NCI-H2081 (cell line): ENCODE data around the gene FARP1.

Experiments
- DNase-seq, 2 experiments: peaks; one replicate each; lab custom pipeline; 2025; lab: John Stamatoyannopoulos, UW

Gene FARP1

GRCh38 chr13:98420554-98421175, 277.8 kb downstream of the FARP1 start:
- no peak for DNase-seq

GRCh38 chr13:98422046-98422445, 279.2 kb downstream of the FARP1 start:
- DNase-seq, result no peak

DNA sequence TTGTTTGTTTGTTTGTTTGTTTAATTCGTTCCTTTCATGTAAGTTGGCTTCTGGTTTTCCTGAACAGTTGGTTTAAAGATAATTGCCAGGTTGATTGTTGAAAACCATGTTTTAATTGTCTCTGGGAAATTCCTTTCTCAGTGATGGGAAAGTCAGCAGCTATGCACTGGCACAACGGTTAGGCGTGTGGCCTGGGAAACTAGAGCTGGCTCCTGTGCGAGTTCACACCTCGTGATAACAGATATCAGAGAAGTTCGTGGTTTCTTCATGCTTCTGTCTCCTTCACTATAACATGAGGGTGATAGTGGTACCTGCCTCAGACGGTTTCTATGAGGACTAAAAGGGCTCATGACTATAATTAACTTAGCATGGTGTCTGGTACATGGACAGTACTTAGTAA, 280.5 kb downstream of the FARP1 start:
- no peak for DNase-seq

- no peak for DNase-seq
Measured at GRCh38 chr13:98427331-98427995, 284.6 kb downstream of the FARP1 start.

DNA sequence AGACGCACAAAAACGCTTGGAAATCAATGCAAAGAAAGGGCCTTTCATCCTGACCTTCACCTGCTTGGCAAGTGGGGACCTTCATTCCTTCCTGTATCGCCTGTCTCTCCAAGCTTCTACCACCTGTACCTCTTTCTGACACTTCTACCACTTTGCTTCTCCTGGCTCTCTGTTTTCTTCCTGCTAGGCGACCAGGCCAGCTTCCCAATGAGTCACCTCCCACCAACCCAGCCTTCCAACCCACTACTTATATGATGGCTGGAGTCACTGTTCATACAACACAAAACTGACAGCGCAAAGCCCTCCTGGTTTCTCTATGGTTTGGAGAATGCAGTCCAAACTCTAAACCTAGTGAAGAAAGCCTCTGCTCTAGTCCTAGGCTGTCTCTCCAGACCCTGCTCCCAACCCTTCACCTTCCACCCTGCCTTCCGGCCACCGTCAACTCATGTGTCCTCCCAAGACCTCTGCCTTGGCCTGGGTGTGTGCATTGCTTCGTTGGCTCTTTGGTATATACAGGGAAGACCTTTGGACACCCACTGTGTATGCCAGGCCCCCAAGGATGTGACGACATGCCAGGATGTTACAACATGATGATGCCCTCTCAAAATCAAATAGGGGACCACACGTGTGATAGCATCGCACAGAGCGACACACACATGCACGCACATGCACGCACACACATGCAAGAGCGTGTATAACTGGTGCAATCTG, 285.5 kb downstream of the FARP1 start:
- no peak for DNase-seq

GRCh38 chr13:98429081-98429480, 286.2 kb downstream of the FARP1 start:
- DNase-seq, result no peak

DNA sequence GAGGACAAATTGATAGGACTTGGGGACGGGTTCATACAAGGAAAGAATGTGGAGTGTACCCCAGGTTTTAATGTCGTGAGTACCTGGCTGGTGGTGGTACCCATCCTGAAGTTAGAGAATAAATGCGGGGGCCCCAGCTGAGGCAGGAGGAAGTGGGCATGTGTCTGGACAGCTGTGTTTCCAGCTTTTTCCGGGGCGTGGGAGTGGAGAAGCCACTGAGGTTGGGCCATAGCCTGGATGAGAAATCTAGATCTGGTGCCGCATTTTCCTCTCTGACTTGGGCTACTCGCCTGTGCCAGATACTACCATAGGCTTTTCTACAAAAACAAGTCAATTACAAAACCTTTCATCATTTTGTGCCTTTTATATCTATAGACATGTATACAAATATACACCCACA, 286.6 kb downstream of the FARP1 start:
- DNase-seq, result no peak

GRCh38 chr13:98429977-98430736, 287.3 kb downstream of the FARP1 start:
- DNase-seq, result no peak

DNA sequence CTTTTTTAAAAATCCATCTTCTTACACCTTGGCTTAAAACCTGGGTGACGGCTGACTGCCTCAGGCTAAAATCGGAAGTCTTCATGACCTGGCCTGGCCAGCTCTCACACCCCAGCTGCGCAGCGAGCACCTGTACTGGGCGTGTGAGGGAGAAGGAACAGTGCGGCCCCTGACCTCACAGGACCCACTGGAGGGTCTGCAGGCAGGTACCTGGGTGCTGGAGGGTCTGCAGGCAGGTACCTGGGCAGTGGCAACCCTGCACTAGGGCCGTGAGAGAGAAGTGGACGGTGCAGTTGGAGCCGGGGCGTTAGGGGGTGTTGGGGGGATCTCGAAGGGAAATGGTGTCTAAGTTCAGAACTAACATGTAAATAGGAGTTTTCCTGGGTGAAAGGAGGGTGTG, 289.7 kb downstream of the FARP1 start:
- no peak for DNase-seq

GRCh38 chr13:98433654-98434053, 290.8 kb downstream of the FARP1 start:
- DNase-seq, result no peak

GRCh38 chr13:98434060-98434459, 291.2 kb downstream of the FARP1 start:
- DNase-seq, result no peak

DNA sequence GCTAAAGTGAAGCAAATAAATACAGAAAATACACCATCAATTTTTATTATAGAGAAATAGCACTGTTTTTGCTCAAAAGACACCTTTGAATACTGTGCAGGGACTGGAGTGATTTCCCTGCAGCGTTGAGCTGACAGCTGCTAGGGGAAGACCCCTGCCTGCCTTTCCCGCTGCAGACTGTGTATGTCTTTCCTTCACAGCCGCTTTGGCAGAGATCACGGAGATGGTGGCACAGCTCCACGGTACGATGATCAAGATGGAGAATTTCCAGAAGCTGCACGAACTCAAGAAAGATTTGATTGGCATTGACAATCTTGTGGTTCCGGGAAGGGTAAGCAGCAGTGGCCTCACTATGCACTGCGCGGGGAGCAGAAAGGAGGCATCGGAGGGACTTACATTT, 292.5 kb downstream of the FARP1 start:
- no peak for DNase-seq

GRCh38 chr13:98436233-98436910, 293.5 kb downstream of the FARP1 start:
- no peak for DNase-seq

DNA sequence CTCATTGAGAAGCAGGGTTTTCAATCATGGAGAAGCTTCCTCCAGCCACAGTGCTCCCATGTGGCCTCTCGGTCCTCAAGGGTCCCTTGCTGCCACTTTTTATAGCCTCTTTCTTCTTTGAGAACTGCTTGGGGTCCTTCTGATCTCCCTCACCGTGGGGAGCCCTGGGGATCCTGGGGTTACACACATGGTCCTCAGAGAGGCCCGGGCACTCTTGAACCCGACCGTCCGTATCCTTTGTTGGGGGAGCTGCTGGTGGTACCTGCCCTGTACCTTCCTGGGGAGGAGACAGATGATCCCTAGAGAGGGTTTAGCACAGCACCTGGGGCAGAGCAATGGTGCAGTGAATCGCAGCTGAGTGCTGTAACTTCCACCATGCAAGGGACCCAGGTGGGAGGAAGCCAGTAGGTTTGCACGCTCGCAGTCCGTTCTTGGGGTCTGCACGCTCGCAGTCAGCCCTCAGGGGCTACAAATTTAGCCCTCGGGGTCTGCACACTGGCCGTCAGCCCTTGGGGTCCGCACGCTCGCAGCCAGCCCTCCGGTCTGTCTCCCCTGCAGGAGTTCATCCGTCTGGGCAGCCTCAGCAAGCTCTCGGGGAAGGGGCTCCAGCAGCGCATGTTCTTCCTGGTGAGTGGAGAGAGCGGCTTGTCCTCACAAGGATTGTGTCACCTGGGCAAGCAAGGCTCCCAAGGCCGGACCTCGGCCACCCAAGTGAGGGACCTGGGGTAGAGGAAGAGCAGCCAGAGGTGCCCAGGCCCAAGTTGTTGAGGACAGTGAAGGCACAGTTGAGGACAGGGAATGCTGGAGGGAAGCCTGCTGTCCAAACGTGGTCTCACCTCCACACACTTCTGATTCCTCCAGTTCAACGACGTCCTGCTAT, 295.6 kb downstream of the FARP1 start:
- no peak for DNase-seq

DNA sequence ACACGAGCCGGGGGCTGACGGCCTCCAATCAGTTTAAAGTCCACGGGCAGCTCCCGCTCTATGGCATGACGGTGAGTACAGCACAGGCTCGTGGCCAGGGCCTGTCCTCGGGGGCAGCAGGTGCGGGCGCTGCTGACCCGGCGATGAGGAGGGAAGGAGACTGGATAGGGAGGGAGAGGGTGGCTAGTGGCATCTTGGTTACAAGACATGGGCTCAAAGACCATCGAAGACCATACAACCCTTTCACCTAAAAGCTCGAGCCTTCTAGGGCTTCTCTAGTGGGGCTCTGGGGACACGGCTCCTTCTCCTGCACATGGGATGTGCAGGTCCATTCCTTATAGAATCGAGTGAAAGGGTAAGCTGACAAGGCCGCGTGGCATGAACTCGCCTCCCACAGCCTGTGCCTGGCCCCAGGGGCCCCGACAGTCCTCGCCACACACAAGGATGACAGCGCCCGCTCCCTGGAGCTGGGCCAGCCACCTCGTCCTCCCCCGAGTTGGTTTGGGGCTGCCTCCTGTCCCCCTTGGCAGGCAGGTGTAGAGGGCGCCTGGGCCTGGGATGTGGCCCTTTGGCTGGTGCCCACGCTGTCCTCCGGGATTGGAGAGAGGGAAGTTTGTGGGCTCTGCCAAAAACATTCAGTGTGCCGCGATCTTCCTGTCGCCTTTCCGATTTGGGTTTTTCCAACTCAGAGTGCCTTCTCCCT, 296.4 kb downstream of the FARP1 start:
- DNase-seq, result no peak

DNA sequence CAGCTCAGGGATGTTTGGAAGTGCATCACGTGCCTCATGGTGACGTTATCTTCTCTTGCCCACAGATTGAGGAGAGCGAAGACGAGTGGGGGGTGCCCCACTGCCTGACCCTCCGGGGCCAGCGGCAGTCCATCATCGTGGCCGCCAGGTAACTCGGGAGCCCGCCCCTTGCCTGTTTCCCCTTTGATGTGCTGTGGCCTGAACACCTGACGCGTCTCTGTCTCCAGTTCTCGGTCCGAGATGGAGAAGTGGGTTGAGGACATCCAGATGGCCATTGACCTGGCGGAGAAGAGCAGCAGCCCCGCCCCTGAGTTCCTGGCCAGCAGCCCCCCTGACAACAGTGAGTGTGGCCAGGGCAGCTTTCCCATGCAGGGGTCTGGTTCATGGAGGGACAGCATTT, 297.0 kb downstream of the FARP1 start:
- DNase-seq, result no peak

GRCh38 chr13:98440390-98441055, 297.6 kb downstream of the FARP1 start:
- DNase-seq, result no peak

GRCh38 chr13:98441056-98441676, 298.3 kb downstream of the FARP1 start:
- no peak for DNase-seq
